Epithelial cell of proximal tubule (primary cell): ENCODE measurements around the gene NHERF2. TPM values are rescaled to one million over a fixed set of nuclear protein-coding genes. Genes with fewer than 3 reads are reported as not detected.

Experiments
- DNase-seq: peaks from one replicate; pipeline ENCODE4 v3.0.0-alpha.2; 2011; ENCODE audit warnings: low read depth
- H3K4me3 ChIP-seq: 2 replicates; pipeline ENCODE4 v1.5.1; 2011; ENCODE audit warnings: low read depth, mild to moderate bottlenecking, low read length
- total RNA-seq: library from RNA; depleted of rRNA; stranded (reverse); fragments of >200 nt; gene quantifications from 2 replicates; pipeline ENCODE4 v1.2.3, GENCODE V29; 2015
- TF ChIP-seq, protein P1 (sequence below): conservative IDR thresholded peaks from 2 replicates; pipeline ENCODE4 v1.5.1; 2012; ENCODE audit warnings: low read depth, mild to moderate bottlenecking, low read length

NHERF2 gene
- total RNA-seq, 1 donor from 2014 or later: 29.9 TPM

DNA sequence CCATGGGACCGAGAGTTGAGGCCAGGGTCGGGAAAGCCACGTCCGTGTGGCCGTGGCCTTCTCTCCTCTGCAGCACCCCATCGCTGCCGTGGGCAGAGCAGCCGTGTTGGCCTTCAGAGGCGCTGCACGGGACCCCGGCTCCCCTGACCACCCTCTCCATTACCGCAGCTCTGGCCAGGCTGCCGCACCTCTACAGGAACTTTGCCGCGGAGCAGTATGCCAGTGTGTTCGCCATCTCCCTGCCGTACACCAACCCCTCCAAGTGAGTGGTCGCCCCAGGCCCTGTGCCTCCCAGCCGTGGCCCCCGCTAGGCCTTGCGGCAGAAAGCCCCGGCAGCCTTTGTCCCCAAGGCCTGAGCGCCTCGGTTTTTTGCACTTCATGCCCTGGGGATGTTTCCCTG, 48.9 kb downstream of the NHERF2 start:
- TF ChIP-seq, protein P1, sequence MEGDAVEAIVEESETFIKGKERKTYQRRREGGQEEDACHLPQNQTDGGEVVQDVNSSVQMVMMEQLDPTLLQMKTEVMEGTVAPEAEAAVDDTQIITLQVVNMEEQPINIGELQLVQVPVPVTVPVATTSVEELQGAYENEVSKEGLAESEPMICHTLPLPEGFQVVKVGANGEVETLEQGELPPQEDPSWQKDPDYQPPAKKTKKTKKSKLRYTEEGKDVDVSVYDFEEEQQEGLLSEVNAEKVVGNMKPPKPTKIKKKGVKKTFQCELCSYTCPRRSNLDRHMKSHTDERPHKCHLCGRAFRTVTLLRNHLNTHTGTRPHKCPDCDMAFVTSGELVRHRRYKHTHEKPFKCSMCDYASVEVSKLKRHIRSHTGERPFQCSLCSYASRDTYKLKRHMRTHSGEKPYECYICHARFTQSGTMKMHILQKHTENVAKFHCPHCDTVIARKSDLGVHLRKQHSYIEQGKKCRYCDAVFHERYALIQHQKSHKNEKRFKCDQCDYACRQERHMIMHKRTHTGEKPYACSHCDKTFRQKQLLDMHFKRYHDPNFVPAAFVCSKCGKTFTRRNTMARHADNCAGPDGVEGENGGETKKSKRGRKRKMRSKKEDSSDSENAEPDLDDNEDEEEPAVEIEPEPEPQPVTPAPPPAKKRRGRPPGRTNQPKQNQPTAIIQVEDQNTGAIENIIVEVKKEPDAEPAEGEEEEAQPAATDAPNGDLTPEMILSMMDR: no peak
- no peak overlapping the region for H3K4me3 ChIP-seq
- no peak for DNase-seq

DNA sequence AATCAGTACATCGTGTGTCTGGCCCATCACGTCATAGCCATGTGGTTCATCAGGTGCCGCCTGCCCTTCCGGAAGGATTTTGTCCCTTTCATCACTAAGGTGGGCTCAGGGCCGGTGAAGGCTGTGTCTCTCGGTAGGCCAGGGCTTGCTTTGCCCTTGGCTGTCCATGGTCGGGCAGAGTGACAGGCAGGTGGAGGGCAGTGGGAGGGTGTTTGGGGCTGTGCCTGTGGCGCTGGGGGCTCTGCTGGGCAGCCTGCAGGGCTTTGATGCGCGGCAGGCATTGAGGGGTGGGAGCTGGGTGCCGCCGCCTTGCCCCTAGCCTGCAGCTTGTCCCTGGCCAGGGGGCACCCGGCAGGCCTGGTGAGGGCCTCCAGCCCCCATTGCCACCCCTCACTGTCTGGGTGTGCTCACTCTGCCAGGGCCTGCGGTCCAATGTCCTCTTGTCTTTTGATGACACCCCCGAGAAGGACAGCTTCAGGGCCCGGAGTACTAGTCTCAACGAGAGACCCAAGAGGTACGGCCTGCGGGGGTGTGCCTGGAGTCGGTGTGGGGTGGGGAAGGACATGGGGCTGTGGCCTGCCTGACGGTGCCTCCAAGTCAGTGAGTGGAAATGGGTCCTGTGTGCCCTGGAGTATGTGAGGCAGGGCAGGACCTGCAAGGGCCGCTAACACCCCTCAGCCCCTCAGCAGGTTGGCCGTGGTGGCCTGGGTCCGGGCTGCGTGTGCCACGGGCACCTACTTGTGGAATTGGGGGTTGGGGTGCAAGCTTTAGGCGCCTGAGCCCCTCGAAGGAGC, 49.6 kb downstream of the NHERF2 start:
- DNase-seq: no peak
- H3K4me3 ChIP-seq: no peak overlapping the region
- TF ChIP-seq, protein P1: no peak

DNA sequence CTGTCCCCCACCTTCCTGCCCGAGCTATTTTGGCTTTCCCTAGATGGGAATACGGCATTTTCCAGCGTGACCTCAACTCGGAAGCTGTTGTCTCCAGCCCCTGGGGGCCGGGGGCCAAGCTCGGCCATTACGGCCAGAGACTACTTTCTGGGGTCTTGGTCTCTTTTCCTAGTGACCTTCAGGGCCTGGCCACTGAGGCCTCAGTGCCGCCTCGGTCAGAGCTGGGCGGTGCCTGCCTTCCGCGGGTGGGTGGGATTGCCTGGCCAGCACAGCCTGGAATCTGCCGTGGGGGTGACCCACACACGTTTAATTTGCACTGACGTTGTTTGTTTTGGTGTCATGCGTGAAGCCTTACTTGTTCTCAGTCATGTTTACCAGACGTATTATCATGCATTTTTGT, 50.3 kb downstream of the NHERF2 start:
- no peak overlapping the region for H3K4me3 ChIP-seq
- DNase-seq: no peak
- TF ChIP-seq, protein P1: no peak

DNA sequence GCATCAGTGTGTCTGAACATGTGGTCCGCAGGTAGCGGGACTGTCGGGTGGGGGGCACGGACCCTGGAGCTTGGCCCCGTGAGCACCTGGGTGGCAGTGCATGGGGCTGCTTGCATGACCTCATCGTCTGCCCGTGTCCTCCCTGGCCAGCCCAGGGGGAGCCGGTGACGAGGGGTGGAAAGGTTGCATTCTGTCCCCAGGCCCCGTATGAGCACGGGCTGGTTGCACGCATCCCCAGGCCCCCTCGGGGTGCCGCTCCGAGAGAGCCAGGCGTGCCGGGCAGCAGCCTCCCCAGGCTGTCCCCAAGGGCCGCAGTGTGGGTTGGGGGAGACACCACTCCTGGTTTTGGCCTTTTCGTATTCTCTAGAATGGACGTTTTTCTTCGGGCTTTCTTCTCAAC, 51.0 kb downstream of the NHERF2 start:
- no peak for DNase-seq
- no peak overlapping the region for H3K4me3 ChIP-seq
- TF ChIP-seq, protein P1: no peak

DNA sequence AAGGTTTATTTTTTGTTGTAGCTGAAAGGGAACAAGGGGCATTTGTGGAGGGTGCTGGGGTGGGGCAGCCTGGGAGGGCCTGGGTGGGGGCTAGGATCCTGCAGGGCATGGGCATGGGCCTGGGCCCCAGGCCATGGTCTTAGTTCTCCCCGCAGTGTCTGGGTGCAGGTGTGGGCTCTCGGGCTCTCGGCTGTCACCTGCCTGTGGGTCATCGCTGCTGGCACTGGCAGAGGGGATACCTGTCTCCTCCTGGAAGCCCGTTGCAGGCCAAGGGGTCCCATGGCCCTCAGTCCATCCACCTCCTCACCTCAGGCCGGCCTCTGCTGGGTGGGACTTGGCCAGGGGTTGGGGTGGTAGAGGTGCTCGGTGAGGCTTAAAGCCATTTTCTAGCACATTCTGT, 51.4 kb downstream of the NHERF2 start:
- DNase-seq: no peak
- TF ChIP-seq, protein P1: no peak
- no peak overlapping the region for H3K4me3 ChIP-seq

DNA sequence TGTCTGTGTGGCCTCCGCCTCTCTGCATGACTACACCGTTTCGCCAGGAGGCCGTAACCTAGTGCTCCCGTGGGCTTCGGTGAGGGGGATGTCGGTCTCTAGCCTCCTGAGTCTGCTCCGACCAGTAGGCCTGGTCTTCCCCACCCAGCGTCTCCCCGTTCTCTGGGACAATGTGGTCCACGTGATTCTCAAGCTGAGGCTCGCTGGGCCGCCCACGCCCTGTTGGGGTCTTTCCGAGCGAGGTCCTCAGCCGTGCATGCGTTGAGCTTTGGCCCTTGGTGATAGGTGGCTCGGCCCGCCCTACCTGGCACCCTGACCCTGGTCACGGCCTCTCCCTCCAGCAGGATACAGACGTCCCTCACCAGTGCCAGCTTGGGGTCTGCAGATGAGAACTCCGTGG, 52.0 kb downstream of the NHERF2 start:
- no peak overlapping the region for H3K4me3 ChIP-seq
- TF ChIP-seq, protein P1: no peak
- DNase-seq: no peak

DNA sequence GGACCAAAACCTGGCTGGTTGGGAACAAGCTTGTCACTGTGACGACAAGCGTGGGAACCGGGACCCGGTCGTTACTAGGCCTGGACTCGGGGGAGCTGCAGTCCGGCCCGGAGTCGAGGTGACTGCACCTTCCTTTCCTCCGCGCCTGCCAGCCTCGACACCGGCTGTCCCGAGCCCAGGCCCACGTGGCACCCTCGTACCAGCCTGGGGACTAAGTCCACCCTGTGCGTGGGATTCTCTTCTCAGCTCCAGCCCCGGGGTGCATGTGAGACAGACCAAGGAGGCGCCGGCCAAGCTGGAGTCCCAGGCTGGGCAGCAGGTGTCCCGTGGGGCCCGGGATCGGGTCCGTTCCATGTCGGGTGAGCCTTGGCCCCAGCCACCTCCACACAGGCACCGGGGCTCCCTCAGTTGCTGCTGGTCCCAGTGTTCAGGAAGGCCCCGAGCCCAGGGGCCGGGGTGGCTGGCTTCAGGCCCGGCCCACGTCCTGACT, 52.7 kb downstream of the NHERF2 start:
- TF ChIP-seq, protein P1: no peak
- DNase-seq: no peak
- H3K4me3 ChIP-seq: no peak overlapping the region
